GM13977 (cell line): Measurements from ENCODE around the gene SEMA4B.

Experiments used
- DNase-seq: peaks from one replicate; pipeline ENCODE4 v3.0.0; 2012; ENCODE audit warnings: low spot score
- CTCF ChIP-seq: IDR thresholded peaks from 2 replicates; pipeline ENCODE4 v1.5.1; 2012; ENCODE audit warnings: mild to moderate bottlenecking, control low read depth; ENCODE audit not compliant: insufficient read depth; ENCODE audit errors: extremely low read depth, missing control alignments
- in situ Hi-C: fragments of 300-500 bp; cut with MboI; formaldehyde crosslinking; loops from one replicate; pipeline ENCODE4 v1.12.0; 2022; ENCODE audit warnings: low sequenced_read_pairs, low pct_unique_long_range_greater_than_20kb, mixed read lengths, inconsistent platforms; ENCODE audit not compliant: unreplicated experiment

Gene SEMA4B

GRCh38 chr15:90201130-90201943 is at the start of gene SEMA4B:
Gene SEMA4B, plus strand, starts transcription at chr15:90201330. Its CDS starts 249 bp downstream, at chr15:90201579.
- in situ Hi-C loops, result no loop called here
- DNase-seq, result peak; percentile 96
- no peak for TF ChIP-seq CTCF

GRCh38 chr15:90151989-90152645 is 49.0 kb upstream of the SEMA4B start:
- no peak for TF ChIP-seq CTCF
- in situ Hi-C loops, result no loop called here
- DNase-seq, result no peak

GRCh38 chr15:90153658-90154057 is 47.5 kb upstream of the SEMA4B start:
- no peak for TF ChIP-seq CTCF
- in situ Hi-C loops, result no loop called here
- DNase-seq, result no peak

- TF ChIP-seq CTCF, result no peak
- in situ Hi-C loops, result no loop called here
- DNase-seq, result no peak
These were observed 46.9 kb upstream of the SEMA4B start for GRCh38 chr15:90154246-90154645.

- in situ Hi-C loops, result no loop called here
- DNase-seq, result no peak
These were observed 46.1 kb upstream of the SEMA4B start for GRCh38 chr15:90154861-90155626.

GRCh38 chr15:90159213-90159612 is 41.9 kb upstream of the SEMA4B start:
- DNase-seq, result no peak
- no peak for TF ChIP-seq CTCF
- in situ Hi-C loops, result no loop called here

More at GRCh38 chr15:90154861-90155626, 46.1 kb upstream of the SEMA4B start:
- no peak for TF ChIP-seq CTCF
